SK-N-SH treated with all-trans-retinoic acid at 6 μM for 48 hours (cell line): ENCODE data around the gene PRSS8.

Source experiments
- ATAC-seq: fragments of 200-7000 bp; cut with Tn5 transposase; 3 replicates; pipeline ENCODE4 v1.9.1; 2020; ENCODE audit warnings: mild to moderate bottlenecking, moderate library complexity
- ARNTL ChIP-seq: fragments of 450-650 bp; formaldehyde crosslinking; IDR thresholded peaks from 2 replicates; pipeline ENCODE4 v1.5.0; 2020; ENCODE audit warnings: low read depth, mild to moderate bottlenecking, moderate library complexity, borderline replicate concordance
- BACH2 ChIP-seq: fragments of 250-450 bp; sonication (Bioruptor Pico); IDR thresholded peaks from 2 replicates; pipeline ENCODE4 v1.9.0; 2021; ENCODE audit warnings: mild to moderate bottlenecking, borderline replicate concordance
- CREB5 ChIP-seq: fragments of 250-450 bp; sonication (Bioruptor Pico); IDR thresholded peaks from 2 replicates; pipeline ENCODE4 v1.5.1; 2020; ENCODE audit warnings: low read depth, mild to moderate bottlenecking, moderate library complexity
- CSDC2 ChIP-seq: fragments of 250-450 bp; sonication (Bioruptor Pico); IDR thresholded peaks from 2 replicates; pipeline ENCODE4 v1.5.0; 2020; ENCODE audit warnings: mild to moderate bottlenecking, moderate library complexity
- CSRNP3 ChIP-seq: fragments of 250-450 bp; sonication (Bioruptor Pico); IDR thresholded peaks from 2 replicates; pipeline ENCODE4 v1.5.1; 2021; ENCODE audit warnings: mild to moderate bottlenecking, moderate library complexity
- ESRRG ChIP-seq: fragments of 250-450 bp; sonication (Bioruptor Pico); IDR thresholded peaks from 2 replicates; pipeline ENCODE4 v1.6.1; 2021; ENCODE audit warnings: mild to moderate bottlenecking
- GLIS3 ChIP-seq: fragments of 250-450 bp; sonication (Bioruptor Pico); IDR thresholded peaks from 2 replicates; pipeline ENCODE4 v1.5.0; 2020; ENCODE audit warnings: mild to moderate bottlenecking, moderate library complexity
- ISL1 ChIP-seq: fragments of 250-450 bp; sonication (Bioruptor Pico); IDR thresholded peaks from 2 replicates; pipeline ENCODE4 v2.1.2; 2022; ENCODE audit warnings: mild to moderate bottlenecking, moderate library complexity
- OSR1 ChIP-seq: fragments of 250-450 bp; sonication (Bioruptor Pico); IDR thresholded peaks from 2 replicates; pipeline ENCODE4 v1.8.0; 2022; ENCODE audit warnings: moderate library complexity, mild to moderate bottlenecking, inconsistent platforms
- PATZ1 ChIP-seq: fragments of 250-450 bp; sonication (Bioruptor Pico); IDR thresholded peaks from 2 replicates; pipeline ENCODE4 v1.8.0; 2020; ENCODE audit warnings: mild to moderate bottlenecking, moderate library complexity, borderline replicate concordance
- POU6F1 ChIP-seq: fragments of 250-450 bp; sonication (Bioruptor Pico); IDR thresholded peaks from 2 replicates; pipeline ENCODE4 v1.8.0; 2021; ENCODE audit warnings: low read depth, mild to moderate bottlenecking, moderate library complexity, borderline replicate concordance
- PPARA ChIP-seq: fragments of 250-450 bp; sonication (Bioruptor Pico); IDR thresholded peaks from 2 replicates; pipeline ENCODE4 v1.5.0; 2020; ENCODE audit warnings: mild to moderate bottlenecking, borderline replicate concordance
- RARB ChIP-seq: fragments of 250-450 bp; sonication (Bioruptor Pico); IDR thresholded peaks from 2 replicates; pipeline ENCODE4 v1.8.0; 2021; ENCODE audit warnings: mild to moderate bottlenecking, moderate library complexity
- SNAI2 ChIP-seq: fragments of 250-450 bp; sonication (Bioruptor Pico); IDR thresholded peaks from 2 replicates; pipeline ENCODE4 v1.5.0; 2020; ENCODE audit warnings: mild to moderate bottlenecking, moderate library complexity
- TCF4 ChIP-seq: fragments of 250-450 bp; sonication (Bioruptor Pico); IDR thresholded peaks from 2 replicates; pipeline ENCODE4 v1.8.0; 2021; ENCODE audit warnings: mild to moderate bottlenecking, moderate library complexity, borderline replicate concordance
- TOX ChIP-seq: fragments of 250-450 bp; sonication (Bioruptor Pico); IDR thresholded peaks from 2 replicates; pipeline ENCODE4 v1.8.0; 2021; ENCODE audit warnings: mild to moderate bottlenecking, moderate library complexity, borderline replicate concordance
- ZC3H10 ChIP-seq: fragments of 250-450 bp; sonication (Bioruptor Pico); IDR thresholded peaks from 2 replicates; pipeline ENCODE4 v1.5.1; 2021; ENCODE audit warnings: mild to moderate bottlenecking, moderate library complexity
- ZFP3 ChIP-seq: fragments of 250-450 bp; sonication (Bioruptor Pico); IDR thresholded peaks from 2 replicates; pipeline ENCODE4 v1.5.0; 2020; ENCODE audit warnings: mild to moderate bottlenecking, moderate library complexity
- ZFP30 ChIP-seq: fragments of 450-650 bp; formaldehyde crosslinking; IDR thresholded peaks from 2 replicates; pipeline ENCODE4 v1.5.0; 2022; ENCODE audit warnings: mild to moderate bottlenecking, moderate library complexity
- ZNF565 ChIP-seq: fragments of 450-650 bp; formaldehyde crosslinking; conservative IDR thresholded peaks from 2 replicates; pipeline ENCODE4 v1.5.0; 2020; ENCODE audit warnings: low read depth, mild to moderate bottlenecking, moderate library complexity
- ZNF70 ChIP-seq: fragments of 450-650 bp; formaldehyde crosslinking; IDR thresholded peaks from 2 replicates; pipeline ENCODE4 v1.5.0; 2020; ENCODE audit warnings: mild to moderate bottlenecking, moderate library complexity

PRSS8 gene

GRCh38 chr16:31131416-31131815, 4.1 kb downstream of the PRSS8 start:
- ATAC-seq = no peak
- TF ChIP-seq ESRRG (CRISPR knock-in tag) = no peak
- TF ChIP-seq ARNTL (CRISPR knock-in tag) = no peak
- TF ChIP-seq PATZ1 (CRISPR knock-in tag) = no peak
- no peak for TF ChIP-seq CSDC2 (CRISPR knock-in tag)
- no peak for TF ChIP-seq TCF4 (CRISPR knock-in tag)
- TF ChIP-seq OSR1 (CRISPR knock-in tag) = no peak
- TF ChIP-seq RARB (CRISPR knock-in tag) = no peak
- no peak for TF ChIP-seq CREB5 (CRISPR knock-in tag)
- TF ChIP-seq ZFP30 (CRISPR knock-in tag) = no peak
- TF ChIP-seq BACH2 (CRISPR knock-in tag) = no peak
- TF ChIP-seq ZNF565 (CRISPR knock-in tag) = no peak

GRCh38 chr16:31130899-31131298, 4.6 kb downstream of the PRSS8 start:
- TF ChIP-seq CSRNP3 (CRISPR knock-in tag) = no peak
- no peak for TF ChIP-seq TOX (CRISPR knock-in tag)
- no peak for TF ChIP-seq SNAI2 (CRISPR knock-in tag)
- TF ChIP-seq ARNTL (CRISPR knock-in tag) = no peak
- no peak for TF ChIP-seq OSR1 (CRISPR knock-in tag)
- TF ChIP-seq ZNF70 (CRISPR knock-in tag) = no peak
- no peak for TF ChIP-seq PPARA (CRISPR knock-in tag)
- TF ChIP-seq PATZ1 (CRISPR knock-in tag) = no peak
- TF ChIP-seq POU6F1 (CRISPR knock-in tag) = no peak
- TF ChIP-seq ZC3H10 = no peak
- no peak for TF ChIP-seq BACH2 (CRISPR knock-in tag)
- TF ChIP-seq ZNF565 (CRISPR knock-in tag) = no peak
- TF ChIP-seq CSDC2 (CRISPR knock-in tag) = no peak
- TF ChIP-seq GLIS3 (CRISPR knock-in tag) = no peak
- no peak for TF ChIP-seq ESRRG (CRISPR knock-in tag)
- TF ChIP-seq CREB5 (CRISPR knock-in tag) = no peak
- no peak for TF ChIP-seq RARB (CRISPR knock-in tag)
- no peak for TF ChIP-seq ZFP3 (CRISPR knock-in tag)
- no peak for TF ChIP-seq ZFP30 (CRISPR knock-in tag)
- TF ChIP-seq ISL1 (CRISPR knock-in tag) = no peak
- no peak for ATAC-seq
